Stomach (tissue), 4 donors: ENCODE data around the gene ADARB2.

ENCODE experiments used
- EP300 ChIP-seq: sonication (generic); formaldehyde crosslinking; IDR thresholded peaks from one replicate; pipeline ENCODE4 v1.6.1; 2017; ENCODE audit warnings: antibody characterized with exemption
- POLR2A ChIP-seq, 4 donors: fragments of 450-650 bp; IDR thresholded peaks; one replicate each; pipeline ENCODE4 v1.6.1; 2016; ENCODE audit warnings: antibody characterized with exemption in 4 of 4, control low read depth in 2 of 4, mild to moderate bottlenecking in 1 of 4, moderate library complexity in 1 of 4
- POLR2AphosphoS5 ChIP-seq, 3 donors: sonication (generic); formaldehyde crosslinking; IDR thresholded peaks; one replicate each; pipeline ENCODE4 v1.6.1; 2016; ENCODE audit warnings: antibody characterized with exemption in 3 of 3
- TF ChIP-seq, protein P1 (sequence below), 7 experiments: fragments of 450-650 bp in 4 of 7; fragments of 200-600 bp in 3 of 7; sonication (generic) in 3 of 7; IDR thresholded peaks; one replicate each; pipeline ENCODE4 v1.5.1; 2016 to 2019; ENCODE audit warnings: antibody characterized with exemption in 7 of 7, control low read depth in 2 of 7, mild to moderate bottlenecking in 1 of 7

DNA sequence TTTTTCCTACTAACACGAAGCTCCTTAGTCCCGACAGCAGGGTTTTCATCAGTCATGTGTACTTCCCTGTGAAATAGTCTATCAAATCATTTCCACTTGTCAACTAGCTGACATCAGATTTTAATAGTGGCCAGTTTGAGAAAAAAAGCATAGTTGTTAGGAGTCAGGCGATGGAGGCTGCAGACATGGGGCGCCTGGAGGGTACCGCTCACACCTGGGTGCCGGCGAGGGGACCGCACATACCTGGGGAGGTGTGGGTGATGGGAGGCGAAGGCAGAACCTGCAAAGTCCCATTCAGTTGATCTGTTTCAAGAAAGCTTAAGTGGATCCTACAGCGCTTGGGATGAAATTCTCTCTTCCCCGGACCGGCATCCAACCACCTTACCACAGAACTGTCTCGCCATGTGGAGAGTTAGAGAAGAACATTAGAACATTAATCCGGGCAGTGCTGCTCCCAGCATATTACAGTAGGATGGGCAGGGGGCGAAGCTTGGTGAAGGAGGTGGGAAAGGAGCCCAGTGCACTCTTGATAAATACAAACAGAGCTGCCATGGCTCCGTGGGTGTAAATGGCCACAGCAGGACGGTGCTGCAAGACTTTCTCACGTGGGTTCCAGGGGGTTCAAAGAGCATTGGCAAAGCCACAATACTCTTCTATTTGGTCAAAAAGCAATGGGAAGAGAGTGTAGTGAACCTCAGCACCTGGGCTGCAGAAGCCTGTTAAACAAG lies 24.2 kb downstream of the ADARB2 start:
- TF ChIP-seq, protein P1, sequence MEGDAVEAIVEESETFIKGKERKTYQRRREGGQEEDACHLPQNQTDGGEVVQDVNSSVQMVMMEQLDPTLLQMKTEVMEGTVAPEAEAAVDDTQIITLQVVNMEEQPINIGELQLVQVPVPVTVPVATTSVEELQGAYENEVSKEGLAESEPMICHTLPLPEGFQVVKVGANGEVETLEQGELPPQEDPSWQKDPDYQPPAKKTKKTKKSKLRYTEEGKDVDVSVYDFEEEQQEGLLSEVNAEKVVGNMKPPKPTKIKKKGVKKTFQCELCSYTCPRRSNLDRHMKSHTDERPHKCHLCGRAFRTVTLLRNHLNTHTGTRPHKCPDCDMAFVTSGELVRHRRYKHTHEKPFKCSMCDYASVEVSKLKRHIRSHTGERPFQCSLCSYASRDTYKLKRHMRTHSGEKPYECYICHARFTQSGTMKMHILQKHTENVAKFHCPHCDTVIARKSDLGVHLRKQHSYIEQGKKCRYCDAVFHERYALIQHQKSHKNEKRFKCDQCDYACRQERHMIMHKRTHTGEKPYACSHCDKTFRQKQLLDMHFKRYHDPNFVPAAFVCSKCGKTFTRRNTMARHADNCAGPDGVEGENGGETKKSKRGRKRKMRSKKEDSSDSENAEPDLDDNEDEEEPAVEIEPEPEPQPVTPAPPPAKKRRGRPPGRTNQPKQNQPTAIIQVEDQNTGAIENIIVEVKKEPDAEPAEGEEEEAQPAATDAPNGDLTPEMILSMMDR (IDR thresholded peaks at IDR 0.05) = no peak
- TF ChIP-seq POLR2A (IDR thresholded peaks at IDR 0.05) (no peak), EP300 (no peak), POLR2AphosphoS5 (IDR thresholded peaks at IDR 0.05) (no peak)
